Keratinocyte (primary cell): ENCODE results near the gene KAZALD1. TPM values are rescaled to one million over a fixed set of nuclear protein-coding genes. Genes with fewer than 3 reads are reported as not detected.

ENCODE experiments used
- DNase-seq: peaks from one replicate; pipeline ENCODE4 v3.0.0-alpha.2; 2011; ENCODE audit warnings: low read depth, missing footprints, low spot score
- FAIRE-seq: peaks from 2 replicates; lab custom pipeline; 2011; peaks lifted over from hg19 to GRCh38; lab: Jason Lieb, UNC
- H2AFZ ChIP-seq: 2 replicates; pipeline ENCODE4 v1.6.0; 2012; ENCODE audit warnings: low read length, control low read depth, inconsistent platforms; ENCODE audit not compliant: control insufficient read depth
- H3K27ac ChIP-seq: 2 replicates; pipeline ENCODE4 v1.5.1; 2011; ENCODE audit warnings: low read length; ENCODE audit not compliant: control insufficient read depth, insufficient read depth
- H3K27me3 ChIP-seq: 3 replicates; pipeline ENCODE4 v1.6.0; 2011; ENCODE audit warnings: low read length; ENCODE audit not compliant: control insufficient read depth, insufficient read depth; ENCODE audit errors: extremely low read depth
- H3K36me3 ChIP-seq, 2 experiments: 2 replicates in 1 of 2; 3 replicates in 1 of 2; pipeline ENCODE4 v1.5.1; 2011; ENCODE audit warnings: low read length in 2 of 2, mild to moderate bottlenecking in 1 of 2; ENCODE audit not compliant: control insufficient read depth in 2 of 2, insufficient read depth in 2 of 2; ENCODE audit errors: extremely low read depth in 1 of 2
- H3K4me1 ChIP-seq: 3 replicates; pipeline ENCODE4 v1.5.1; 2011; ENCODE audit warnings: low read length; ENCODE audit not compliant: control insufficient read depth, insufficient read depth; ENCODE audit errors: extremely low read depth
- H3K4me2 ChIP-seq: 3 replicates; pipeline ENCODE4 v1.6.0; 2011; ENCODE audit warnings: low read depth, low read length; ENCODE audit not compliant: control insufficient read depth, insufficient read depth; ENCODE audit errors: extremely low read depth
- H3K4me3 ChIP-seq, 3 experiments: fragments of 200-600 bp in 1 of 3; sonication (generic) in 1 of 3; 2 replicates in 2 of 3; 3 replicates in 1 of 3; pipeline ENCODE4 v1.5.1; 2011 to 2016; ENCODE audit warnings: low read length in 3 of 3, mild to moderate bottlenecking in 3 of 3, control low read depth in 2 of 3, inconsistent platforms in 1 of 3, low read depth in 1 of 3, mixed read lengths in 1 of 3, mixed run types in 1 of 3, moderate library complexity in 1 of 3; ENCODE audit not compliant: control insufficient read depth in 2 of 3, insufficient read depth in 2 of 3; ENCODE audit errors: extremely low read depth in 1 of 3
- H3K79me2 ChIP-seq: 2 replicates; pipeline ENCODE4 v1.6.0; 2012; ENCODE audit warnings: low read length; ENCODE audit not compliant: control insufficient read depth, insufficient read depth
- H3K9ac ChIP-seq: 3 replicates; pipeline ENCODE4 v1.6.0; 2011; ENCODE audit warnings: low read length; ENCODE audit not compliant: control insufficient read depth, insufficient read depth; ENCODE audit errors: extremely low read depth
- H3K9me1 ChIP-seq: 3 replicates; pipeline ENCODE4 v1.6.0; 2011; ENCODE audit warnings: low read length; ENCODE audit not compliant: control insufficient read depth, insufficient read depth; ENCODE audit errors: extremely low read depth
- H3K9me3 ChIP-seq: 2 replicates; pipeline ENCODE4 v1.5.1; 2012; ENCODE audit warnings: low read depth, low read length; ENCODE audit not compliant: control insufficient read depth
- H4K20me1 ChIP-seq: 3 replicates; pipeline ENCODE4 v1.6.0; 2011; ENCODE audit warnings: low read length; ENCODE audit not compliant: control insufficient read depth, insufficient read depth; ENCODE audit errors: extremely low read depth
- EZH2 ChIP-seq: IDR thresholded peaks from one replicate; pipeline ENCODE4 v1.6.1; 2012; ENCODE audit warnings: inconsistent platforms, mild to moderate bottlenecking, low read length, moderate library complexity
- dilution Hi-C: fragments of 300-500 bp; cut with MboI; formaldehyde crosslinking; loops from one replicate; pipeline ENCODE4 v1.7.0; 2020; ENCODE audit warnings: low sequenced_read_pairs; ENCODE audit not compliant: extremely low pct_ligation_motif_present
- polyA plus RNA-seq, 5 experiments: library from polyadenylated mRNA; depleted of rRNA in 3 of 5; stranded (reverse) in 3 of 5; stranded (forward) in 1 of 5; unstranded in 1 of 5; fragments of >200 nt; gene quantifications; 1 replicate in 1 of 5; 2 replicates in 3 of 5; 3 replicates in 1 of 5; pipeline versions ENCODE4 v1.2.1 to v1.2.3, GENCODE V29; 2011 to 2012; ENCODE audit warnings: missing spikeins in 2 of 5, low read depth in 1 of 5, low replicate concordance in 1 of 5
- TF ChIP-seq, protein P1 (sequence below), 3 experiments: IDR thresholded peaks in 1 of 3; conservative IDR thresholded peaks in 1 of 3; optimal IDR thresholded peaks in 1 of 3; 2 replicates in 2 of 3; 3 replicates in 1 of 3; pipeline versions ENCODE3 to v1.5.1; 2011; ENCODE audit warnings: low read length in 3 of 3, mild to moderate bottlenecking in 3 of 3, moderate library complexity in 2 of 3, control low read depth in 1 of 3, inconsistent platforms in 1 of 3; ENCODE audit not compliant: insufficient read depth in 2 of 3; ENCODE audit errors: extremely low read depth in 1 of 3

KAZALD1 gene
- polyA plus RNA-seq, 1 donor (not counting 4 experiments of a cell fraction or from before 2014, with no cell fraction given) = 0.08 TPM

DNA sequence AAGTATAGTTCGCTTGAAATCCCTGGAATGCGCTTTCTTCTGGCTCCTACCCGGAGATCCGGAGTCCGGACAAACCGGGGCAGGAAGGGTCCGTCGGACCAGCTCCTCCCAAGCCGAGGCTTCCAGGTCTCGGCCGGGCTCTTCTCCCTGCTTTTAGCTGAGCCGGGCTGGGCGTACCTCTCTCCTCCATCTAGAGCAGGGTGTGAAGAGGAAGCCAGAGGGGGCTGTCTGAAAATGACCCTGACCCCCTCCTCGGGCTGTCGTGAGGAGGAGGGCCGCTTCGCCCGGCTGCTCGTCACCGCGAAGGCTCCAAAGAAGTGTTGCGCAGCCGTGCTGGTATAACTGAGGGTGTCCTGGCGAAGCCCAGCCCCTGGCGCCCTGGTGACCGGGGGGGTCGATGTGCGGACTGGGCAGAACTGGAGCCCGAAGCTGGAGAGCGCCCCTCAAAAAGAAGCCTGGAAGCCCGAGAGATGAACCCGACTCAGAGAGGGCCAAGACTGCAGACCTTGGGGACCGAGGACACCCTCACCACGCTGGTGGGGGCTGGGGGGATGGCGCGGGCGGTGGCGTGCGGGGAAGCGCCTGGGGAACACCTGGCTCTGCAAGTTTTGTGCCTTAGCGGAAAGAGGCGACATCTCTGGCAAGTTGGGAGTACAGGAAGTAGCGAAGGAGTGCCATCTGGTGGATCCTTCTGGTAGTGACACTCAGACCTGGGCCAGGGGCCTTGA, 5.7 kb downstream of the KAZALD1 start:
- H3K4me3 ChIP-seq = peak overlapping the region; percentile 41 to 78 (median 66)
- peaks cover 9% of the 10 kb centered on the region for H3K4me1 ChIP-seq
- H3K36me3 ChIP-seq = no peaks in the 10 kb centered on the region
- peak overlapping the region; percentile 84 for H3K4me2 ChIP-seq
- no peaks in the 10 kb centered on the region for H3K9me1 ChIP-seq
- H3K79me2 ChIP-seq = no peaks in the 10 kb centered on the region
- peak overlapping the region; percentile 49 for H3K9ac ChIP-seq
- no peaks in the 10 kb centered on the region for H3K9me3 ChIP-seq
- no peaks in the 10 kb centered on the region for H4K20me1 ChIP-seq
- dilution Hi-C loops = no loop called here
- DNase-seq = no peak
- H2AFZ ChIP-seq = peak overlapping the region; percentile 84
- H3K27ac ChIP-seq = no peak overlapping the region
- FAIRE-seq = peak; percentile 87
- H3K27me3 ChIP-seq = peaks cover 22% of the 10 kb centered on the region
- peak; percentile 88 for TF ChIP-seq EZH2
- TF ChIP-seq, protein P1, sequence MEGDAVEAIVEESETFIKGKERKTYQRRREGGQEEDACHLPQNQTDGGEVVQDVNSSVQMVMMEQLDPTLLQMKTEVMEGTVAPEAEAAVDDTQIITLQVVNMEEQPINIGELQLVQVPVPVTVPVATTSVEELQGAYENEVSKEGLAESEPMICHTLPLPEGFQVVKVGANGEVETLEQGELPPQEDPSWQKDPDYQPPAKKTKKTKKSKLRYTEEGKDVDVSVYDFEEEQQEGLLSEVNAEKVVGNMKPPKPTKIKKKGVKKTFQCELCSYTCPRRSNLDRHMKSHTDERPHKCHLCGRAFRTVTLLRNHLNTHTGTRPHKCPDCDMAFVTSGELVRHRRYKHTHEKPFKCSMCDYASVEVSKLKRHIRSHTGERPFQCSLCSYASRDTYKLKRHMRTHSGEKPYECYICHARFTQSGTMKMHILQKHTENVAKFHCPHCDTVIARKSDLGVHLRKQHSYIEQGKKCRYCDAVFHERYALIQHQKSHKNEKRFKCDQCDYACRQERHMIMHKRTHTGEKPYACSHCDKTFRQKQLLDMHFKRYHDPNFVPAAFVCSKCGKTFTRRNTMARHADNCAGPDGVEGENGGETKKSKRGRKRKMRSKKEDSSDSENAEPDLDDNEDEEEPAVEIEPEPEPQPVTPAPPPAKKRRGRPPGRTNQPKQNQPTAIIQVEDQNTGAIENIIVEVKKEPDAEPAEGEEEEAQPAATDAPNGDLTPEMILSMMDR (optimal IDR thresholded peaks at IDR 0.05 in 1 of 3, IDR thresholded peaks at IDR 0.05 in 1 of 3, conservative IDR thresholded peaks at IDR 0.05 in 1 of 3; ENCODE audit: extremely low read depth in 1 of 3, insufficient read depth in 2 of 3, low read length in 3 of 3) = peak; percentile 69 to 87 (median 86)

DNA sequence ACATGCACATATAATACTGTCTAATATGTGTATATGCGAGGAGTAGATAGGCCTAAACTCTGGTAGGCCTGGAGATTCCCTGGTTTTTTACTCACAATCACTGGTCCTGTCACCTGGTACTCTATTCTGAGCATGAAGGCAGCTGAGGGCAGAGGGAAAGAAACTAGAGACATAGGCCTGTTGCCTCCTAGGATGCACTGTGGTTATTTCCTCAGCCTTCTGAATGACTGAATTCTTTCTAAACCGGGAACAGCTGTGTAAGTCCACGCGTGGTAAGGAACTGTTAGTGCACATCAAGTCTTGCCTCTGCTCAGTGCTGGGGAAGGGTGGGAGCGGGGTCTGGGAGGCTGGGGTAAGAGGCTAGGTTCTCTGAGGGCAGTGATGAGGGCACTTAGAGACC, 7.7 kb downstream of the KAZALD1 start:
- H4K20me1 ChIP-seq = no peaks in the 10 kb centered on the region
- H3K79me2 ChIP-seq = no peaks in the 10 kb centered on the region
- H3K9me1 ChIP-seq = no peaks in the 10 kb centered on the region
- dilution Hi-C loops = no loop called here
- H3K4me3 ChIP-seq = no peak overlapping the region
- TF ChIP-seq EZH2 = no peak
- TF ChIP-seq, protein P1 (optimal IDR thresholded peaks at IDR 0.05 in 1 of 3, IDR thresholded peaks at IDR 0.05 in 1 of 3, conservative IDR thresholded peaks at IDR 0.05 in 1 of 3; ENCODE audit: extremely low read depth in 1 of 3, insufficient read depth in 2 of 3, low read length in 3 of 3) = no peak
- DNase-seq (no peak), FAIRE-seq (no peak)
- H3K27me3 ChIP-seq = peaks cover 23% of the 10 kb centered on the region
- H3K4me2 ChIP-seq = no peak overlapping the region
- H3K9me3 ChIP-seq = no peaks in the 10 kb centered on the region
- H3K4me1 ChIP-seq = peaks cover 9% of the 10 kb centered on the region
- H2AFZ ChIP-seq = no peak overlapping the region
- no peak overlapping the region for H3K9ac ChIP-seq
- no peaks in the 10 kb centered on the region for H3K36me3 ChIP-seq
- H3K27ac ChIP-seq = no peak overlapping the region
